CD4-positive, alpha-beta T cell treated with Interleukin-4 for 4 hours (primary cell): Measurements from ENCODE around the gene OPA3.

ENCODE experiments used
- DNase-seq: peaks from one replicate; pipeline ENCODE4 v3.0.0-alpha.2; 2020

Gene OPA3

DNA sequence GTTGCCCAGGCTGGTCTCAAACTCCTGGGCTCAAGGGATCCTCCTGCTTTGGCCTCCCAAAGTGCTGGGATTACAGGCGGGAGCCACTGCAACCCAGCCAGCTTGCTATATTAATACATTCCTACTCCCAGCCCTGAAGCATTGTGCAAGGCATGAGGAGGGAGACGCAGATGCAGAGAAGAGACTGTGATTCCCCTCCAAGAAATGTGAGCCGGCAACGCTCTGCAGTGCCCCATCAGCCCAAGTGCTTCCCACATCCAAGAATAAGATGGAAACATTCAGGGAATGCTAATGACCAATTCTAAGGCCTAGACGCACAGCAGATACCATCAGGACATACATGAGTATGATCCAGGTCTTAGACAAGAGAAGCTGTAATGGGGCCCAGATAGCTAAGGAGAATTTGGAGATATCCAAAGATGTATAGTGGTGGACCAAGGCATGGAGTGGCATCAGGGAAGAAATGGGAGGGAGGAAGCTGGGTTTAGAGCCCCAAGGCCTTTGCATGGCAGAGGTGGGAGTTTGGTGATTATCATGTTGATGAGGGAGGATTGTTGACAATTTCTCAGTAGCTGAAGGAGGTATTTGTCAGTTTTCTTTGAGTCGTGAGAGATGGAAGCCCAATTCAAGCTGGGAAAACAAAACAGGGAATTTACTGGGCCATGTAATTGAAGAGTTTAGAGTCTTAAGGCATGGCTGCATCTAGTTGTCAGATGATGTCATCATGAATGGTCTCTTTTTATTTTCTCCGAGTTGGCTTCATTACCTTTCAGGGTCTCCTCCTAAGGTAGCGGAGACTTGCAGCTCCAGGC is 83.5 kb downstream of the OPA3 start:
- no peak for DNase-seq

DNA sequence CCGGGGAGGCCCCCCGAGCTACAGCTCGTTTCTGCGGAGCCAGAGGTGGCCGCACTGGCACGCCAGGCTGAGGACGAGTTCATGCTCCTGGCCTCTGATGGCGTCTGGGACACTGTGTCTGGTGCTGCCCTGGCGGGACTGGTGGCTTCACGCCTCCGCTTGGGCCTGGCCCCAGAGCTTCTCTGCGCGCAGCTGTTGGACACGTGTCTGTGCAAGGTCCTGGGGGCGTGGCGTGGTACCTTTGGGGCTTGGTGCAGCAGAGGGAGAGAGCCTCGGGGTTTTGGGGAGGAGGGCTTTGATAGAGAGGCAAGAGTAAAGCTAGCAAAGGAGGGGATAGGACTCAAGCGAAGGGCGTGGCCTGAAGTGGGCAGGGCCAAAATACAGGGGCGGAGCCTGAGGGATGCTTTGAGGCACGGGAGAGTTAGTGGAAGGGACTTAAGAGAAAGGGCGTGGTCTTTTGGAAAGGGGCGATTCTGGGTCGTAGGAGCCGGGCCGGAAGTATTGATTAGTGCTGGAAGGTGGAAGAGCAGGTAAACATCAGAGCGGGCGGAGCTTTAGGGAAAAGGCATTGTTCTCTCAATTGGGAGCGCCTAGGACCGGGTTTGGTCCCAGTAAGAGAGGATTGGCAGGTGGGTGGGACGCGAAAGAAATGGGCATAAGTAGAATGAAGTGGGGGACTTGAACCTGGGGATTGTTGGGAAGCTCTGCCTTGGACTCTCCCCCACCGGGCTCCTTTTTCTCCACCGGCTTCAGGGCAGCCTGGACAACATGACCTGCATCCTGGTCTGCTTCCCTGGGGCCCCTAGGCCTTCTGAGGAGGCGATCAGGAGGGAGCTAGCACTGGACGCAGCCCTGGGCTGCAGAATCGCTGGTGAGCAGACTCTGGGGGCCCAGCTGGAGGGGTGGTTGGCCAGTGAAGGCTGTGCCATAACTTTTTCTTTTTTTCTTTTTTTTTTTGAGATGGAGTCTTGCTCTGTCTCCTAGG is 85.1 kb downstream of the OPA3 start:
- DNase-seq, result peak; percentile 65

DNA sequence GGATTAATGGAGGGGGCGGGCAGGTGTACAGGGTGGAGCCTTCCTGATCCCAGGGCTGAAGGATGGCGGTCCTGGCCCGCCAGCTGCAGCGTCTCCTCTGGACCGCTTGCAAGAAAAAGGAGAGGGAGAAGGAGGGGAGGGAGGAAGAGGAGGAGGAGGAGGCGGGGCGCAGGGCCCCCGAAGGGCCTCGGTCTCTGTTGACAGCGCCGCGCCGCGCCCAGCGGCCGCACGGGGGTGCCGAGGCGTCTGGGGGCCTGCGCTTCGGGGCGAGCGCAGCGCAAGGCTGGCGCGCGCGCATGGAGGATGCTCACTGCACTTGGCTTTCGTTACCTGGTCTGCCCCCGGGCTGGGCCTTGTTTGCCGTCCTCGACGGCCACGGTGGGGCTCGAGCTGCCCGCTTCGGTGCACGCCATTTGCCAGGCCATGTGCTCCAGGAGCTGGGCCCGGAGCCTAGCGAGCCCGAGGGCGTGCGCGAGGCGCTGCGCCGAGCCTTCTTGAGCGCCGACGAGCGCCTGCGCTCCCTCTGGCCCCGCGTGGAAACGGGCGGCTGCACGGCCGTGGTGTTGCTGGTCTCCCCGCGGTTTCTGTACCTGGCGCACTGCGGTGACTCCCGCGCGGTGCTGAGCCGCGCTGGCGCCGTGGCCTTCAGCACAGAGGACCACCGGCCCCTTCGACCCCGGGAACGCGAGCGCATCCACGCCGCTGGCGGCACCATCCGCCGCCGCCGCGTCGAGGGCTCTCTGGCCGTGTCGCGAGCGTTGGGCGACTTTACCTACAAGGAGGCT is 86.0 kb downstream of the OPA3 start, which contains the start of gene PPM1N:
Gene PPM1N, plus strand, starts transcription at position 33 of the 785 bp plus-strand sequence. Its CDS starts 30 bp downstream, at position 63.
- peak; percentile 61 for DNase-seq

DNA sequence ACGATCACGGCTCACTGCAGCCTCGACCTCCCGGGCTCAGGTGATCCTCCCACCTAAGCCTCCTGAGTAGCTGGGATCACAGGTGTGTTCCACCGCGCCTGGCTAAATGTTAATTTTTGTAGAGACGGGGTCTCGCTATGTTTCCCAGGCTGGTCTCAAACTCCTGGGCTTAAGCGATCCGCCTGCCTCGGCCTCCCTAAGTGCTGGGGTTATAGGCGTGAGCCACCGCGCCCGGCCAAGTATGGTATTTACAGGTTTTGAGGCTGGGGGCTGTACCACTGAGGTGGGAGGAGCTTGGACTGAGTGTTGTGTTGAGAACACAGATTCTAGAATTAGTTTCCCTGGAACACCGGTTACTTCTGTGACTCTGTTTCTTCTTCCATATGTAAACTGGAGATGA is 86.8 kb downstream of the OPA3 start:
- no peak for DNase-seq

DNA sequence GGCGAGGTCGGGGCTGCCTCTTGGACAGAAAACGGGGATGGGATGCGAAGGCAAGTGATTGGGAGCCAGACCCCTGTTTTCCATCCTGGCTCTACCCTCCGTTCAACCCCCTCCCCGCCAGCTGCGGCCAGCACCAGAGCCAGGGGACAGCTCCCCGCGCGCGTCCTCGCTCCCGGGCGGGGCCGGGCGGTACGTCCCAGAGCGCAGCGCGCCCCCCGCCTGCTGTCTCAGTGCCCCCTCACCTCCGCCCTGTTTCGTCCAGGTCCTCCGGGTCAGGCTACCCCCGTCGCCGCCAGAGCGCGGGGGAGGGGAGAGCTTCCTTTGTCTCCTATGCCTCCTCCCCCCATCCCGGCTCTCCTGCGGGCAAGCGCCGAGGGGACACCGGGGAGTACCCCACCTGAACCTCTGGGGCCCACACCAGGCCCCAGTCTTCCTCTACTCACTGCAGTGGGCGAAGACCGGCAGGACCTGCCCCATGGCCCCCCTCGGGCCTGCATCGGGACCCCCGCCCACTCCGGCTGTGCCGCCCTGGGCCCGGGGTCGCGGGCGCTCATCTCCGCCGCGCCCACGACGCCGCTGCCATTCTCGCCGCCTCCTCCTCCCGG is 88.2 kb downstream of the OPA3 start:
- DNase-seq, result no peak

DNA sequence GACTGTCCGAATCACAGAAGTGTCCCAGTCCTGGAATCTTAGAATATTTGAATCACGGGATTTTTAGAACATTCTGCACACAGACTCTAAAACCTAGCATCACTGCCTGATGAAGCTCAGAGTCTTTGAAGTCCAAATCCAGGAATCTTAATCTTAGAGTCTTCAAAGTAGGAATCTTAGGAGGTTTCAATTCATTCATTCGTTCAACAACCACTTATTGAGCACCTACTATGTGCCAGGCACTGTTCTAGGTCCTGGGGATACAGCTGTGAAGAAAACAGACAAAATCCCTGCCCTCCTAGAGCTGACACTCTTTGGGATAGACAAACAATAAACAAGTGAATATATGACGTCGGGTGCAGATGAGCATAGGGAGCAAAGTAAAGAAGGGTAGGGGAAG is 89.4 kb downstream of the OPA3 start:
- DNase-seq, result no peak

DNA sequence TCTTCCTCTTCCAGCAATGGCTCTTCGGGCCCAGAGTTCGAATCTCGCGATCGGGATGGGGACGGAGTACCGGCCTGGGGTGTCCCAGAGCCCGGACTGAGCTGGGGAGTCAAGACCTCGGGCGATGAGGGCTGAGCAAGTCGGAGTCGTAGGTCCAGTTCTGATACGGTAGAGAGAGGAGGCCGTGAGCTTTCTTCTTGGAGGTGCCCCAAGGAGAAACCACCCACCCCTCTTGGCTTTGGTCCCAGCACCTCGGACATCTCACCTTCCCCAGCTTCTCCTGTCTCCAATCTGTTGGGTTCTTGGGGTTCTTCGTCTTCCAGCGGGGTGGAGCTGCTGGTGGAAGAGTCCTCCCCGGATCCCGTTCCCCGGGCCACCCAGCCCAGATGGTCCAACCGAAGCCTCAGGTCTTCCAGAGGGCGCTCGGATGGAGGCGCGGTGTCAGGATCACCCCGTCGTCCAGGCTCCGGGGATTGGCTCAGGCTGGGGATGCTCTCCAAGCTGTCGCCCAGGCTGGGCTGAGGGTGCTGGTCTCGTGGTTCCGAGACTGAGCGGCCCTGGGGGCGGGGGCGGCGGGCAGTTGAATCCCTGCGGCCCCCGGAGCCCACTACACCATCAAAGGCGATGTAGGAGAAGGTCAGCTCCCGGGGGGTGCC is 90.2 kb downstream of the OPA3 start:
- no peak for DNase-seq

DNA sequence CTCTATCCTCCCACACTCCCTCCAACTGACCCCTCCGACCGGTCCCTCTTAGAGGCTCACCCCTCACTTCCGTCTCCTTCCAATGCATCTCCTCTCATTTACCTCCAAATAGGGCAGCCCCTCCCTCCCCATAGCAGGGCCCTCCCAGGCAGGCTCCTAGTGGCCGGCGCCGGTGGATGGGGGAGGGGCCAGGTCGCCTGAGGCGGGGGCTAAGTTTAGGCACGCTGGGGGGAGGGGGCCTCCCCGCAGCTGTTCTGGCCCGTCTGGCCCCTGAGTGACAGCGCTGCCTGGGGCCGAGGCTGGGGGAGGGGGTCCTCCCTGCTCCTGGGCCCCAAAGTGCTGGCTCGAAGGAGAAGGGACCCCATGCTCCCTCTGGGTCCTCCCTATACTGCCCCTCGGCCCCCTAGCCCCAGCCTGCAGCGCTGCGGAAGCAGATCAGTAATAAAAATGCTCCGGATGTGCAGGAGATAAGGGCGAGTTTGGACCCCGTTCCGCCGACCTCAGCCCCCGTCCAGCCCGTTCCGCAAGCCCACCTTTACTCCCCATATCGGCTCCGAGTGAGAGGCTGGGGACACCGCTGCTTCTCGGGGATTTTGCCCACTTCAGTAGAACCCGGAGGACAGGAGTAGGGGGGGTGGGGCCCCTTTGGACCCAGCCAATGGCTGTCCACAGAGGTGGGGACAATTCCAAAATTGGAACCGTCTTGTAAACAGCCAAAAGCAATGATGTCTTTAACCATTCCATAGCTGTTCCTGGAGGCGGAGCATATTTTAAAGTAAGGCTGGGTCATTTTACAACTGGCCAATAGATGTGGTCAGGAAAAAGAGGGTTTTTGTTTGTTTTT is 91.8 kb downstream of the OPA3 start:
- DNase-seq, result no peak

DNA sequence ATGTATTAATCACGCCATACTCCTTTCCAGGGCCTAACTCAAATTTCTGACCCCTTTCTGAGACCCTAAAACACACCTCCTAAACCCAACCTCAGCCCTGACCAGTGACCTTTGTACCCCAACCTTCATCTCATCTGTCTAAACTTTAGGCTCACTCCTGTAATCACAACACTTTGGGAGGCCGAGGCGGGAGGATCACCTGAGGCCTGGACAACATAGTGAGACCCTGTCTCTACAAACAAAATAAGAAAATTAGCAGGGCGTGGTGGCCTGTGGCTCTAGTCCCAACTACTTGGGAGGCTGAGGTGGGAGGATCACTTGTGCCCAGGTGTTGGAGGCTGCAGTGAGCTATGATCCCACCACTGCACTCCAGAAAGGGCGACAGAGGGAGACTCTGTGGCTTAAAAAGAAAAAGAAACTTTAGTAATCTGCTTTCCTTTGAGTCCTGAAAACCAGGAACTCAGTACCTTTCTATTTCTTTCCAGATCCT is 92.4 kb downstream of the OPA3 start:
- no peak for DNase-seq

DNA sequence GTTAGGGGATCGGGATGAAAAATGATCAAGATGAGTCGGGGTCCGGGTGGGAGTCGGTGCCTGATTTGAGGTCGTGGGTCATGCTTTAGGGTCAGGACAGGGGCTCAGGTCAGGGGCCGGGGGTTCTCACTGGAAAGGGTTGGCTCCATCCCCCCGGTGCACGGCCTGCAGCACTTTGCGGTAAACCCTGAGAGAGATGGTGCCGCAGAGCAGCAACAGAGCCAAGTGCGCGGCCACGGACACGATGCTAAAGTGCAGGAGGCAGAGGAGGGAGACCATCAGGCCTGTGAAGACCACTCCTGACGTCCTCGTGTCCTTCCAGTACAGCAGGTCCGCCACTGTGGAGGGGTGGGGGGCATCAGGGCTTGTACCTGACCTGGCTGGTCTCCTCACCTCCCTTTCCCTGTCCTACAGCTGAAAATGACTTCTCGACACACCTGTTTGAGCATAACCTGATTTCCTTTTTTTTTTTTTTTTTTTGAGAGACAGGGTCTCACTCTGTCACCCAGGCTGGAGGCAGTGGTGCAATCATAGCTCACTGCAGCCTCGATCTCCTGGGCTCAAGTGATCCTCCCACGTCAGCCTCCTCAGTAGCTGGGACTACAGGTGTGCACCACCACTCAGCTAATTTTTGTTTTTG is 95.3 kb downstream of the OPA3 start:
- DNase-seq, result no peak

DNA sequence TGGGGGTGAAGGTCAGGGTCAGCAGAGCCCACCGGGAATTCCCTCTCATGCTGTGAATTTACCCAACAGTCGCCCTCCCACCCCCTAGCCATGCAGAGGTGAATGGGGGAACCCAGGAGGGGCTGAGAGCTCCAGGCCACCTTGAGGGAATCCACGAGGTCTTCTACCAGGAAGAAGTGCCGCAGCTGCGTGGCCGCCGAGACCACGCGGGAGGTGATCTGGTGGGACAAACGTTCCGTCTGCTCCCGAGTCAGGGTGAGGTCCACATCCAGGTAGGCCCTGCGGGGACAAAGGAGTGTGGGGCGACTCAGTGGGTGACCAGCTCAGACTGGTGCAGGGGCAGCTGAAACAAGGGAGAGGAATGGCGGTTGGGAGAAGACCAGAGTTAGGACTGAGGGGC is 95.9 kb downstream of the OPA3 start:
- DNase-seq, result no peak

DNA sequence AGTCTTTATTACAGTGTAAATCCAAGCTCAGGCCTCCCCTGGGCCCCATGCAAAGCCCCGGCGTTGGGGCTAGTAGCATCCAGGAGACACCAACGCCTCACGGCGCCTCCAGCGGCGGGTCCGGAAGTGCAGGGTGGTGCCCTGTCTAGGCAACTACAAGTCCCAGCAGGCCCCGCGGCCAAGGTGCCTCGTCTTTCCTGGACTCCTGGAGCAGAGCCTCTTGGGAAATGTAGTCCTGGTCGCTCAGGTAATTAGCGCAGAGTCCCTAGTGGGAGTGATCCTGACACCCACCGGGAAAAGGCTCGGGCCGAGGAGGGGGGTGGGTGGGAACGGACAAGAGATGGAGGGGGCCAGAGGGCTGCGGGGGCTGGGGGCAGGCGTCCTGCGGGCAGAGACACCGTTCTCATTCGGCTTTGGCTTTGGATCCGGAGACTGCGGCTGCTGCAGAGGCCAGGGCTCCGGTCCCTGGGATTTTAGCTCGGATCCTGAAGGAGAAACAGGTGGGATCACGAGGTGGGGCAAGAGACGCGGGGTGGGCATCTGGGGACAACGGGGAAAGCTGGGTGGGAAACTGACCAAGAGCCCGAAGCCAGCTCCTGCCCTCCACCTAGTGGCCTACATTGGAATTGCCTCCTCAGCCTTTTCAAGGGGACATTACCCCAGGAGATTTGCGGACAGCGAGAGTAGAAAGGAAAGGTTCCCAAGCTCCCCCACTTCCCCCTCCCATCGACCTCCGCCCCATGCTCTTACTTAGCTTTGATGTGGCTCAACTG is 99.1 kb downstream of the OPA3 start:
- peak; percentile 95 for DNase-seq

DNA sequence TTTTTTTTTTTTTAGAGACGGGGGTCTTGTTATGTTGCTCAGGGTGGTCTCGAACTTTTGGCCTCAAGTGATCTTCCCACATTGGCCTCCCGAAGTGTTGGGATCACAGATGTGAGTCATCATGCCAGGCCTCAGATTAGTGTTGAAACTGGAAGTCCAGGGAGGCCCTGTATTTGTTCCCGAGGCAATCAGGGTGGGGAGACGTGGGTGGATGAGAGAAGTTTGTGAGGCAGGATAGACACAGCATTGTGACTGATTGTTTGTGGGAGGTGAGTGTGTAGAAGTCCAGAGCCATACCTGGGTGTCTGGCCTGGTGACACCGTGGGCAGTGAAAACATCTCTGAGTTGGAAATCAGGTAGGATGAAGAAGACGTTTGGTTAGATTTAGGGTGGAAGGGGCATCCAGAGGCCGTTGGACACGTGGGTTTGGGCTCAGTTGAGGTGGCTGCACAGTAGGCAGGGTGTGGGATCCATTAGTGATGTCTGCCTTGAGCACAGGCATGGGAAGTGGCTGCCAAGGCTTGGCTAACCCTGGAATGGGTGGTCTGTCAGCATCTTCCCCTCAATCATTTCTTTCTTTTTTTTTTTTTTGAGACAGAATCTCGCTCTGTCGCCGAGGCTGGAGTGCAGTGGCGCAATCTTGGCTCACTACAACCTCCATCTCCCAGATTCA is 100.2 kb downstream of the OPA3 start:
- no peak for DNase-seq

DNA sequence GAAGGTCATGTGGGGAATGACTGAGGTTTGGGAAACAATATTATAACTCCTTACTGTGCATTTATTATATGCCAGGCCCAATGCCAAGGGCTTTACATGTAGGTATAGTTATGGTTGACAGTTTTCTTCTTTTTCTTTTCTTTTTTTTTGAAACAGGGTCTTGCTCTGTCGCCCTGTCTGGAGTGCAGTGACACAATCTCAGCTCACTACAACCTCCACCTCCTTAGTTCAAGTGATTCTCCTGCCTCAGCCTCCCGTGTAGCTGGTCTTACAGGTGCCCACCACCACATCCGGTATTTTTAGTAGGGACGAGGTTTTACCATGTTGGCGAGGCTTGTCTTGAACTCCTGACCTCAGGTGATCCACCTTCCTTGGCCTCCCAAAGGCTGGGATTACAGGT is 101.6 kb downstream of the OPA3 start:
- DNase-seq, result no peak

DNA sequence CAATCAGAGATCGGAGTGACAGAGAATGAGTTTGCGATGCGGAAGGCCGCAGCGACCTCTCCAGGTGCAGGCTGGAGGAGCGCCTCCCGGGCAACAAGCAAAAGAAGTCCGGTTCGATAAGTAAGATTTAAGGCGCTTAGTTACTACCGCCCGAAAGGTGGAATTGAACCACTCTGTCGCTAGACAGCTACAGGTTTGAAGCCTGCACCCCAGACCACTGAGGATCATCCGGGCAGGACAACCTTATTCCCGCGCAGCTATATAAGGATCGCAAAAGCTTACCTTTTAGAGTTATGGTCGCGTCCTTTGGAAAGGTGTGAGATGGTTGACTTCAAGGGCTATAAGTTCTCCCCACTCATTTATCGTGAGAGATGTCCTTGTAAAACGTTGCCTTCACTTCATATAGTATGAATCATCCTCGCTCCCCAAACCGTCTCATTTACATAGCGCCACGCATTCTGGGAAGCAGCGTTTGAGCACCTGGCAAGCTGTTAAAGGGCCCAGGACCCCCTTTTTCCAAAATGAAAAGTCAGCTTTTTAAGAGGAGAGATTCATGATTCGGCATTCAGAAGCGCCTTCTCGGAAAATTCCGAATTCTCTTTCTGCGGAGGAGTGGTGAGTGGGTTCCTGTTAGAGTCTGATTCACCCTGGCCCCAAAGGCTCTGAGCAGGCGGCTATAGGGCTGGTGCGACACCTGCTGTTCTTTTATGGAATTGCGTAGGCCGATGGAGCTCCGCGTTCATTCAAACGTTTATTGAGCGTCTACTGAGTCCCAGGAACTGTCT is 106.0 kb downstream of the OPA3 start:
- DNase-seq, result peak; percentile 90

DNA sequence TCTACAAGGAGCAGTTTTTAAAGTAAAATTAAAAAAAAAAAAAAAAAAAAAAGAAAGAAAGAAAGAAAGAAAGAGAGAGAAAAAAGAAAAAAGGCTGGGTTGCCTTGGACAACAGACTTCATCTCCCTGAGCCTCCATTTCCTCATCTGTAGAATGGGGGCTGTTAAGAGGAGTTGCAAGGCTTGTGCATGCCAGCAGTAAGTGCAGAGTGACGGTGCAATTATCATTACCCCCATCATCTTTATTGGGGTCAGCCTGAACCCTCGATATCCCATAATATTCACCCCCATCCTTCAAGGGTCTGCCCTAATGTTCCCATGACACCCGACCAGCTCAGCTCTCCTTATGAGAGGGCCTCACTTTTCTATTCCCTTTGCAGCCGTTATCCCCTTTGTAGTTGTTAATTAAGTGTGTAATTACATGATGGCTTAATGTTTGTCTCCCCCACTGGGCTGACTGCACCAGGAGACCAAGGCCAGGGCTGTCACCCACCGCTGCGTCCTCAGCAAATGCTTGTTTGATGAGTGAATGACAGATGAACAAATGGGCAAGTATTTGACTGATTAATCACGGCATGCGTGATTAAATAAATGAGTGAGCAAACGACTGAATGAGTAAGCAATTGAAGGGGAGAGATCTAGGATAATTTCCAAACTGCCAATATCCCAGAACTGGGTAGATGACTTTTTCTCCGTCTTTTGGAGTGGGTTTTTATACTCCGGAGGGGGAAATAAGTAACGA is 106.7 kb downstream of the OPA3 start:
- DNase-seq, result no peak
